Large intestine (tissue), 12 donors: Measurements from ENCODE around the gene EVC2. TPM values are rescaled to one million over a fixed set of nuclear protein-coding genes. Genes with fewer than 3 reads are reported as not detected.
A peak's percentile ranks its signal among the peaks of the same experiment; 100 is the strongest.

Experiments used
- DNase-seq, 2 donors: peaks; one replicate each; pipeline versions ENCODE4 v3.0.0 to v3.0.0-alpha.2; 2013
- H3K27ac ChIP-seq: one replicate; pipeline ENCODE4 v1.5.1; 2013; ENCODE audit warnings: low read length
- H3K27me3 ChIP-seq: 2 replicates; pipeline ENCODE4 v1.6.1; 2013; ENCODE audit warnings: low read length; ENCODE audit not compliant: control insufficient read depth, insufficient read depth
- H3K36me3 ChIP-seq: 2 replicates; pipeline ENCODE4 v1.6.1; 2013; ENCODE audit warnings: low read length; ENCODE audit not compliant: control insufficient read depth, insufficient read depth
- H3K4me1 ChIP-seq: one replicate; pipeline ENCODE4 v1.6.1; 2013; ENCODE audit warnings: low read length; ENCODE audit not compliant: control insufficient read depth, insufficient read depth
- H3K4me3 ChIP-seq: one replicate; pipeline ENCODE4 v1.5.1; 2013; ENCODE audit warnings: low read length
- H3K9me3 ChIP-seq: one replicate; pipeline ENCODE4 v1.6.1; 2013; ENCODE audit warnings: mild to moderate bottlenecking, low read depth, low read length, moderate library complexity; ENCODE audit not compliant: control insufficient read depth
- WGBS: methylation state at CpG from one replicate; pipeline ENCODE4 v1.1.5; 2013; ENCODE audit warnings: low lambda C conversion rate; ENCODE audit not compliant: insufficient coverage; 5-methylcytosine and 5-hydroxymethylcytosine counted together
- long read RNA-seq, 11 donors: transcript quantifications; one replicate each; lab custom pipeline, GENCODE V29; 2026
- polyA plus RNA-seq: library from polyadenylated mRNA; unstranded; fragments of 120-200 nt; gene quantifications from one replicate; pipeline ENCODE4 v1.2.1, GENCODE V29; 2013

EVC2 gene, protein sequence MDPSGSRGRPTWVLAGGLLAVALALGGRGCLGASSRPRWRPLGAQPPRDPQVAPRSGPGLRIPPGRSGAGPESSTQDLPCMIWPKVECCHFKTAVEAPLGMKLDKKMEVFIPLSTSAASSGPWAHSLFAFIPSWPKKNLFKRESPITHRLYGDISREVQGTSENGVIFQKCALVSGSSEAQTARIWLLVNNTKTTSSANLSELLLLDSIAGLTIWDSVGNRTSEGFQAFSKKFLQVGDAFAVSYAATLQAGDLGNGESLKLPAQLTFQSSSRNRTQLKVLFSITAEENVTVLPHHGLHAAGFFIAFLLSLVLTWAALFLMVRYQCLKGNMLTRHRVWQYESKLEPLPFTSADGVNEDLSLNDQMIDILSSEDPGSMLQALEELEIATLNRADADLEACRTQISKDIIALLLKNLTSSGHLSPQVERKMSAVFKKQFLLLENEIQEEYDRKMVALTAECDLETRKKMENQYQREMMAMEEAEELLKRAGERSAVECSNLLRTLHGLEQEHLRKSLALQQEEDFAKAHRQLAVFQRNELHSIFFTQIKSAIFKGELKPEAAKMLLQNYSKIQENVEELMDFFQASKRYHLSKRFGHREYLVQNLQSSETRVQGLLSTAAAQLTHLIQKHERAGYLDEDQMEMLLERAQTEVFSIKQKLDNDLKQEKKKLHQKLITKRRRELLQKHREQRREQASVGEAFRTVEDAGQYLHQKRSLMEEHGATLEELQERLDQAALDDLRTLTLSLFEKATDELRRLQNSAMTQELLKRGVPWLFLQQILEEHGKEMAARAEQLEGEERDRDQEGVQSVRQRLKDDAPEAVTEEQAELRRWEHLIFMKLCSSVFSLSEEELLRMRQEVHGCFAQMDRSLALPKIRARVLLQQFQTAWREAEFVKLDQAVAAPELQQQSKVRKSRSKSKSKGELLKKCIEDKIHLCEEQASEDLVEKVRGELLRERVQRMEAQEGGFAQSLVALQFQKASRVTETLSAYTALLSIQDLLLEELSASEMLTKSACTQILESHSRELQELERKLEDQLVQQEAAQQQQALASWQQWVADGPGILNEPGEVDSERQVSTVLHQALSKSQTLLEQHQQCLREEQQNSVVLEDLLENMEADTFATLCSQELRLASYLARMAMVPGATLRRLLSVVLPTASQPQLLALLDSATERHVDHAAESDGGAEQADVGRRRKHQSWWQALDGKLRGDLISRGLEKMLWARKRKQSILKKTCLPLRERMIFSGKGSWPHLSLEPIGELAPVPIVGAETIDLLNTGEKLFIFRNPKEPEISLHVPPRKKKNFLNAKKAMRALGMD
- polyA plus RNA-seq = 1.3 TPM
- long read RNA-seq, donor 1 = 0 reads
- long read RNA-seq, donor 2, full-length matches to known transcripts = 1 of 1 reads
- long read RNA-seq, donor 2, partial matches to known transcripts = 0 of 1 reads
- long read RNA-seq, donor 2, other reads (novel, unspliced or antisense) = 0 of 1 reads
- long read RNA-seq, donor 3 = 0 reads
- long read RNA-seq, donor 4 = 0 reads
- long read RNA-seq, donor 5 = 0 reads
- long read RNA-seq, donor 6 = 0 reads
- long read RNA-seq, donor 7 = 0 reads
- long read RNA-seq, donor 8 = 0 reads
- long read RNA-seq, donor 9 = 0 reads
- long read RNA-seq, donor 10 = 0 reads
- long read RNA-seq, donor 11 = 0 reads

DNA sequence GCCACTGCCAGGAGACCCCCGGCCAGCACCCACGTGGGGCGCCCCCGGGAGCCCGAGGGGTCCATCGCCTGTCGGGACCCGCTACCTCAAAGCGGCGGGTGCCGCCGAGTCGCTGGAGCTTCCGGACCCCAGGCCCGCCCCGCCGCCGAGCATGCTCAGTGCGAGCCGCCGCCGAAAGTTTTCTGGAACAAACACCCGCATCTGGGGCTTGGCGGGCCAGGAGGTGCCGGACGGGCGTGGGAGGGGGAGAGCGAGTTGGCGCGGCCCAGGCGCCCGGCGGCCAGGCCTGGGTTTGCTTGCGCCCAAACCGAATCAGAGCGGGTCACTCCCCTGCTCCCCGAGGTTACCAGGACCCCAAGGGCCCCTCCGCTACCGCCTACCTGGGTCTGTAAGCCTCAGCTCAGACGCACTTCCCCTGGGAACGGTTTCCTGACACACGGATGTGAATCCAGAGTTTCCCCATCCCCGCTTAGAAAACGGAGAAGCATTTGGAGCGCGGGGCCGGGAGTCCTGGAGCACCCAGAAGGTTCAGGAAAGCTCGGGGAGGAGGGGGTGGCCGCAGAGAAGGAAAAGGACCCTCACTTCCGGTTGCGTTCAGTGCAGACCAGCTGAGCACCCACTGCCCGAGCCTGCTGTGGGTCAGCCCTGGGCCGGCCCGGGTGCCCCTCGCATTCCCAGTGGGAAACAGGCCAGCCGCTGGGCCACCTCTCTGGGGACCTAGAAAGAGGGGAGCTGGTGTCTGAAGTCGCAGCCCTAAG lies at the start of gene EVC2:
Gene EVC2 (minus strand): TSS at position 111 of the 758 bp plus-strand sequence. CDS start 46 bp downstream, at position 65.
- Histone ChIP-seq H3K4me1 (peaks cover 4% of the 10 kb centered on the region), H3K9me3 (no peaks in the 10 kb centered on the region), H3K36me3 (no peaks in the 10 kb centered on the region), H3K4me3 (peak within 1 kb of the TSS; percentile 35), H3K27ac (no peak within 1 kb of the TSS), H3K27me3 (peaks cover 54% of the 10 kb centered on the region)
- no CpG with 5 or more reads among the region's 57 CpGs for WGBS
- peak in 1 of 2 donors; percentile 29 for DNase-seq

DNA sequence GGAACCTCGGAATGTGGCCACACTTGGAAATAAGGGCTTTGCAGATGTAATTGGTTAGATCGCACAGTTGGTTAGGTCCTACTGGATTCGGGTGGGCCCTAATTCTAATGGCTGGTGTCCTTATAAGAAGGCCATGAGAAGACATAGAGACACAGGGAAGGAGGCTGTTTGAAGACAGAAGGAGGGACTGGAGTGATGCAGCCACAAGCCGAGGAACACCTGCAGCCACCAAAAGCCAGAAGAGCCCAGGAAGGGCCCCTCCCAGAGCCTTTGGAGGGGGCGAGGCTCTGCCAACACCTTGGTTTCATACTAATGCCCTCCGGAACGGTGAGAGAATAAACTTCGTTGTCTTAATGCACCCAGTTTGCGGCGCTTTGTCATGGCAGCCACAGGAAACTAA lies 49.6 kb upstream of the EVC2 start:
- 100% methylated on average over 1 of the region's 10 CpGs for WGBS
- H3K4me3 ChIP-seq = no peak overlapping the region
- H3K36me3 ChIP-seq = peaks cover 8% of the 10 kb centered on the region
- no peaks in the 10 kb centered on the region for H3K27me3 ChIP-seq
- no peaks in the 10 kb centered on the region for H3K4me1 ChIP-seq
- no peaks in the 10 kb centered on the region for H3K9me3 ChIP-seq
- no peak for DNase-seq
- H3K27ac ChIP-seq = no peak overlapping the region

DNA sequence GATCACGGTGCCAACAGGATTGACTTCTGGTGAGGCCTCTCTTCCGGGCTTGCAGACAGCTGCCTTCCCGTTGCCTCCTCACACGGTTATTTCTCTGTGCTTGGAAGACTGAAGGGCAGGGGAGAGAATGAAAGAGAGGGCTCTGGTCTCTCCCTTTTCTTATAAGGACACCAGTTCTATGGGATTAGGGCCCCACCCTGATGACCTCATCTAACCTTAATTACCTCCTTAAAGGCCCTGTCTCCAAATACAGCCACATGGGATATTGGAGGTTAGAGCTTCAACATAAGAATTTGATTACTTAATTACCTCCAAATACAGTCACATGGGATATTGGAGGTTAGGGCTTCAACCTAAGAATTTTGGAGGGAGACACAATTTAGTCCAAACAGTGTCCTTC lies 49.2 kb upstream of the EVC2 start:
- Histone ChIP-seq H3K9me3 (no peaks in the 10 kb centered on the region), H3K27me3 (no peaks in the 10 kb centered on the region), H3K4me3 (no peak overlapping the region), H3K36me3 (peaks cover 8% of the 10 kb centered on the region), H3K4me1 (no peaks in the 10 kb centered on the region), H3K27ac (no peak overlapping the region)
- WGBS = 83% methylated on average over 1 of the region's 4 CpGs
- no peak for DNase-seq

DNA sequence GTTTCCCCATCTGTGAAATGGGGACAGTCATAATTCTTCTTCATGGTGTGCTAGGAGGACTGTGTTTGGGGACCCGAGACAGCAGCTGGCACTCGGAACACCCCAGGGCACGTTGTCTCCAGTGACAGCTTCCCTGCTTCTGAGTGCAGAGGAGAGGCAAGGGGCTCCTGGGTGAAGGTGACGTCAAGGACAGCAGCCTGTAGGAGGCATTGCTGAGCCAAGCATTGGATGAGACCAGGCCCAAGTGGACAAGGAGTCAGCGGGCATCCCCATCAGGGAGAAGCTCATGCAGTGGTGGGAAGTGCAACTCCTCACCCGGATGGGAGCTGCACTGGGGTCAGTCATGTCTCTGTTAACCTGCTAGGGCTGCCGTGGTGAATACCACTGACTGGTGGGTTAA lies 48.7 kb upstream of the EVC2 start:
- H3K27ac ChIP-seq = no peak overlapping the region
- no peak overlapping the region for H3K4me3 ChIP-seq
- H3K4me1 ChIP-seq = no peaks in the 10 kb centered on the region
- no peaks in the 10 kb centered on the region for H3K9me3 ChIP-seq
- DNase-seq = no peak
- WGBS = no CpG with 5 or more reads among the region's 7 CpGs
- peaks cover 8% of the 10 kb centered on the region for H3K36me3 ChIP-seq
- H3K27me3 ChIP-seq = no peaks in the 10 kb centered on the region

DNA sequence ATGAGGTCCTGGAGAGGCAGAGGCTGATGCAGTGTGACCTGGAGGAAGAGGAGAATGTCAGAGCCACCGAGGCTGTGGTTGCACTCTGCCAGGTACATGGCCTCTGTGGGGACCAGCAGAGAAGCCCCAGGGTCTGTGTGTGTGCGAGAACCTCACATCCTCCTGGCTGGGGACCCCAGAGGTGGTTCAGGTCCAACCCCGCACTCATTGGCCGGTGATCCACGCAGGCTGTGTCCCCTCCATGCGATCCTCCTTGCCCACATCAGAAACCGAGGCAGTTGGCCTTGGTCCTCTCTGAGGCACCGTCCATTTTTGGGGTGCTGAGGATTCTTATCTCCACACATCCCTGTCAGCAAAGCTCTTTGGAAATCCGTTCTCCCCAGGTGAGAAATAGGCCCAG lies 47.9 kb upstream of the EVC2 start:
- no peaks in the 10 kb centered on the region for H3K27me3 ChIP-seq
- WGBS = no CpG with 5 or more reads among the region's 9 CpGs
- no peak for DNase-seq
- no peaks in the 10 kb centered on the region for H3K4me1 ChIP-seq
- H3K36me3 ChIP-seq = peaks cover 8% of the 10 kb centered on the region
- no peak overlapping the region for H3K4me3 ChIP-seq
- no peaks in the 10 kb centered on the region for H3K9me3 ChIP-seq
- H3K27ac ChIP-seq = no peak overlapping the region

DNA sequence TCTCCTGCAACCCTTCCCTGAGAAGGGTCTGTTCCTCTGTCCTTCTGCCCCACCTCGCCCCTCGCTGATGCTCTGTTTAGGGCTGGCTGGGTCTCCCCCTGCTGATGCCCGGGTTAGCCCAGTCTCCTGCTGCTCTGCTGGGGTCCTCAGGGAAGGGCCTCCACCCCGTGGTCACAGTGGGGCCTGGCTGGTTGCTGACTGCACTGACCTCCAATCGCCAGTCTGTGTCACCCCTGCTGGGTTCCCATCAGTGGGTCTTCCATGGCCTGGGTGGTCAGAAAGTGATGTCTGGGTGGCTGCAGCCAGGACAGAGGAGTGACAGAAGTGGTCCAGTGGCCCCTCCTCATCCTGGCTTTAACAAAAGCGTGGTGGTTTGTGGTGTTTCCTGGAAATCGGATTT lies 47.3 kb upstream of the EVC2 start:
- no peaks in the 10 kb centered on the region for H3K4me1 ChIP-seq
- peaks cover 8% of the 10 kb centered on the region for H3K36me3 ChIP-seq
- DNase-seq = no peak
- H3K9me3 ChIP-seq = no peaks in the 10 kb centered on the region
- H3K4me3 ChIP-seq = no peak overlapping the region
- H3K27ac ChIP-seq = no peak overlapping the region
- no peaks in the 10 kb centered on the region for H3K27me3 ChIP-seq
- no CpG with 5 or more reads among the region's 7 CpGs for whole genome bisulfite sequencing

DNA sequence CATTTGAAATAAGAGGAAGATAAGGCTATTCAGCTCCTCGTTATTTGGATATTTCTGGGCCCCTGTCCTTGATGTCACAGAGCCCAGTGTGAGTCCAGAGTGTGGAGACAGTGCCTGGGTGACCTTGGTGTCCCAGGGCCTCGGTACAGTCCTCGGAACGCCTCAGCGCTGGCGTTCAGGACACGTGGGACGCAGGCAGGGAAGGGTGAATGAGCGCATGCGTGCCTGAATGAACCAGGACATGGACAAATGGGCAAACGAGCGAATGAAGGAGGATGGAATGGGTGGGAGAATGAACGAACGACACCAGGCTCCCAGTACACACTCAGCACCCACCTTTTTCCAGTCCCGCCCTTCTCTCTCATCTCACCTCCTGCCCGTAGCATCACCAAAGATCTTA lies 46.8 kb upstream of the EVC2 start:
- peaks cover 8% of the 10 kb centered on the region for H3K36me3 ChIP-seq
- no peaks in the 10 kb centered on the region for H3K9me3 ChIP-seq
- 100% methylated on average over 1 of the region's 16 CpGs for WGBS
- no peaks in the 10 kb centered on the region for H3K4me1 ChIP-seq
- DNase-seq = no peak
- no peaks in the 10 kb centered on the region for H3K27me3 ChIP-seq
- no peak overlapping the region for H3K27ac ChIP-seq
- no peak overlapping the region for H3K4me3 ChIP-seq

DNA sequence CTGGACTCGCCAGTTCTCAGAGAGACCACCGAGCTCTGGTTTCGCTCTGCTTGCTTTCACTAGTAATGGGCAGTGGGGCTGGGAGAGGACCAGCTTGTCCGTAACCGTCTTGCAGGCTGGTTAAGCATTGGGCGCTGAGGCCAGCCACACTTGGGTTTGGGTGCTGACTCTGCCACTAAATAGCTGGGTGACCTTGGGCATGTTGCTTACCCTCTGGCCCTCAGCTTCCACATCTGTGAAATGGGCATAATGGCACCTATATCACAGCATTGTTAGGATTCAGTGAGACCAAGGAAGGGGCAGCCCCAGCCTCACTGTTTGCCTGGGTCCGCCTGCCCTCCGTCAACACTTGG lies 46.1 kb upstream of the EVC2 start:
- H3K27ac ChIP-seq = no peak overlapping the region
- H3K9me3 ChIP-seq = no peaks in the 10 kb centered on the region
- H3K27me3 ChIP-seq = no peaks in the 10 kb centered on the region
- H3K4me1 ChIP-seq = no peaks in the 10 kb centered on the region
- no peak for DNase-seq
- no CpG with 5 or more reads among the region's 8 CpGs for WGBS
- H3K36me3 ChIP-seq = peaks cover 8% of the 10 kb centered on the region
- H3K4me3 ChIP-seq = no peak overlapping the region

DNA sequence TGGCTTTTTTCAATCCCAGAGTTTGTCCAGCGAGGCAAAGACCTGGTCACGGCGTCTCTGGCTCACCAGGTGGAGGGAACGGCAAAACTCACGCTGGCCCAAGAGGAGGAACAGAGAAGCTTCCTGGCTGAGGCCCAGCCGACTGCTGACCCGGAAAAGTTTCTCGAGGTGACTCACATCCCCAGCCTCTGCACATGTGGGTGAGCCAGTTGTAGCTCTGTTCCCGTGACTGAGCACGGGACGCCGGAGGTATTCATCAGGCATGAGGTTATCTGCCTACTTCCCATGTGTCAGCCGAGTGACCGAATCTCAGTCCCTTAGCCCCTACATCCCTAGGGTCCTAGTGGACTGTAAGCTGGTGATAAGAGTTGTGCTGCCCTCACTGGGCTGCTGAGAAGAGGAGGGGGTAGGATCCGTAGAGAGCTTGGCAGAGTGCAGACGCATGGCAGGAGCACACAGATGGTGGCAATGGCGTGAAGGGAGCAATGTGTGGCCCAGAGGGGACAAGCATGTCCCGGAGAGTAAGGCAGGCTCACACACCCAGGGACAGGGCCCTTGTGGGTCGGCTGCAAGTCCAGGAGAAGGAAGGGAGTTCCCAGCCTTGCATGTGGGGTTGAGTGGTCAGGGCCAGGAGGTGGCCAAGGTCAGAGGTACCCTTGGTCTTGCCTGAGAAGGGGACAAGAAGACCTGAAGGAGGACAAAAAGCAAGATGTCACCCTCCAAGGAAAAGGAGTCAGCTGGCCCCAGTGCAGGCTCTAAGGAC lies 45.6 kb upstream of the EVC2 start:
- Histone ChIP-seq H3K4me1 (no peaks in the 10 kb centered on the region), H3K9me3 (no peaks in the 10 kb centered on the region), H3K27ac (no peak overlapping the region), H3K36me3 (peaks cover 8% of the 10 kb centered on the region), H3K4me3 (no peak overlapping the region), H3K27me3 (no peaks in the 10 kb centered on the region)
- no CpG with 5 or more reads among the region's 19 CpGs for WGBS
- DNase-seq = no peak
